ENCODE results near the gene PIGP. TPM values are rescaled to one million over a fixed set of nuclear protein-coding genes. Genes with fewer than 3 reads are reported as not detected.

The PIGP gene
- total and polyA plus RNA-seq, 10 donors, result 9.2 to 26.0 (median 16.8) TPM

DNA sequence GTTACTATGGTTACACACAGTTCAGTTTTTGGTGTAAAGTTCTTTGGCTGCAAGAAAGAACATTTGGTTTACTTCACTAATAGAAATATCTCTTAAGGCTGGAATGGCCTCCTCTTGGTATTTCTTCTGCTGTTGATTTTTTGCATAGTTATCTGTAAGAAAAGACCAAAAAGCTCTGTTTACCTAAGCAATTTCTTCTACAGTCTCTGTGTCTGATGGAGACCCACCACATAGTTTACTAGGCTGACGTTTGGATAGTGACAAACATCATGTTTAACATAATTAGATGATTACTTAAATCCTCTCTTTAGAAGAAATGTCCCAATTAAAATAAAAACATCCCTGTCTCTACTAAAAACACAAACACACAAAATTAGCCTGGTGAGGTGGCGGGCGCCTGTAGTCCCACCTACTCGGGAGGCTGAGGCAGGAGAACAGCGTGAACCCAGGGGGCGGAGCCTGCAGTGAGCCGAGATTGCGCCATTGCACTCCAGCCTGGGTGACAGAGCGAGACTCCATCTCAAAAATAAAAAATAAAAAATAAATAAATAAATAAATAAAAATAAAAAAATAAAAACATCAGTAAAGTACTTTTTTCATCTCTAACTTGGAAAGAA, 7.2 kb downstream of the PIGP start:
- H3K36me3 ChIP-seq, result peaks cover 0 to 56% (median 9%) of the 10 kb centered on the region in 6 donors
- no peak for DNase-seq
- H3K9me3 ChIP-seq, result no peaks in the 10 kb centered on the region
- WGBS, 5 donors, result 95 to 99% (median 96%) methylated on average over 9 of the region's 9 CpGs
- no peak overlapping the region for H3K4me3 ChIP-seq
- H3K4me1 ChIP-seq, result peaks cover 0 to 10% (median 0%) of the 10 kb centered on the region in 6 donors
- intact Hi-C loops (cut with DNase I; ENCODE audit: low total_unique reads), result no loop called here
- no peaks in the 10 kb centered on the region for H3K27me3 ChIP-seq (replicated peaks in 1 of 7)
- TF ChIP-seq POLR2AphosphoS5 (IDR thresholded peaks at IDR 0.05) (no peak), POLR2A (IDR thresholded peaks at IDR 0.05) (no peak)
- TF ChIP-seq, protein P1, sequence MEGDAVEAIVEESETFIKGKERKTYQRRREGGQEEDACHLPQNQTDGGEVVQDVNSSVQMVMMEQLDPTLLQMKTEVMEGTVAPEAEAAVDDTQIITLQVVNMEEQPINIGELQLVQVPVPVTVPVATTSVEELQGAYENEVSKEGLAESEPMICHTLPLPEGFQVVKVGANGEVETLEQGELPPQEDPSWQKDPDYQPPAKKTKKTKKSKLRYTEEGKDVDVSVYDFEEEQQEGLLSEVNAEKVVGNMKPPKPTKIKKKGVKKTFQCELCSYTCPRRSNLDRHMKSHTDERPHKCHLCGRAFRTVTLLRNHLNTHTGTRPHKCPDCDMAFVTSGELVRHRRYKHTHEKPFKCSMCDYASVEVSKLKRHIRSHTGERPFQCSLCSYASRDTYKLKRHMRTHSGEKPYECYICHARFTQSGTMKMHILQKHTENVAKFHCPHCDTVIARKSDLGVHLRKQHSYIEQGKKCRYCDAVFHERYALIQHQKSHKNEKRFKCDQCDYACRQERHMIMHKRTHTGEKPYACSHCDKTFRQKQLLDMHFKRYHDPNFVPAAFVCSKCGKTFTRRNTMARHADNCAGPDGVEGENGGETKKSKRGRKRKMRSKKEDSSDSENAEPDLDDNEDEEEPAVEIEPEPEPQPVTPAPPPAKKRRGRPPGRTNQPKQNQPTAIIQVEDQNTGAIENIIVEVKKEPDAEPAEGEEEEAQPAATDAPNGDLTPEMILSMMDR (IDR thresholded peaks at IDR 0.05 in 8 of 11, conservative IDR thresholded peaks at IDR 0.05 in 3 of 11), result no peak
- H3K27ac ChIP-seq, result no peak overlapping the region

DNA sequence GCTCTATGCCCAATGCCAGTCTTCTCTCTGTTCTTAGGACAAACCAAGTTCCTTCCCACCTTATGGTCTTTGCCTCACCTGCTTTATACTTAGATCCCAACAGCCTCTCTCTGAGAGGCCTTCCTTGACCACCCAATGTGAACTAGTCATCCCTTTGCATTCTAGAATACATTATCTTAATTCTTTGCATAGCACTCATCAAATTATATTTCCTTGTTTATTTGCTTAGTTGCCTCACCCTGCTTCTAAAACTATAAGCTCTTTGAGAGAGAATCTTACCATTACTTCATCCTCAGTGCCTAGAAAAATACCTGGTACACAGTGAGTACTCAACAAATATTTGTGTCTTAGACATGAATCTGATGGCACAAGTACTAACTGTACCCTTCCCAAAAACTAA, 8.0 kb downstream of the PIGP start:
- no peaks in the 10 kb centered on the region for H3K27me3 ChIP-seq (replicated peaks in 1 of 7)
- peaks cover 0 to 1% (median 0%) of the 10 kb centered on the region in 6 donors for H3K4me1 ChIP-seq
- H3K4me3 ChIP-seq, result no peak overlapping the region
- no peaks in the 10 kb centered on the region for H3K9me3 ChIP-seq
- no peak overlapping the region for H3K27ac ChIP-seq
- TF ChIP-seq POLR2A (IDR thresholded peaks at IDR 0.05) (no peak), POLR2AphosphoS5 (IDR thresholded peaks at IDR 0.05) (no peak)
- TF ChIP-seq, protein P1 (IDR thresholded peaks at IDR 0.05 in 8 of 11, conservative IDR thresholded peaks at IDR 0.05 in 3 of 11), result no peak
- DNase-seq, result no peak
- H3K36me3 ChIP-seq, result peaks cover 0 to 51% (median 9%) of the 10 kb centered on the region in 6 donors
- intact Hi-C loops (cut with DNase I; ENCODE audit: low total_unique reads), result no loop called here

DNA sequence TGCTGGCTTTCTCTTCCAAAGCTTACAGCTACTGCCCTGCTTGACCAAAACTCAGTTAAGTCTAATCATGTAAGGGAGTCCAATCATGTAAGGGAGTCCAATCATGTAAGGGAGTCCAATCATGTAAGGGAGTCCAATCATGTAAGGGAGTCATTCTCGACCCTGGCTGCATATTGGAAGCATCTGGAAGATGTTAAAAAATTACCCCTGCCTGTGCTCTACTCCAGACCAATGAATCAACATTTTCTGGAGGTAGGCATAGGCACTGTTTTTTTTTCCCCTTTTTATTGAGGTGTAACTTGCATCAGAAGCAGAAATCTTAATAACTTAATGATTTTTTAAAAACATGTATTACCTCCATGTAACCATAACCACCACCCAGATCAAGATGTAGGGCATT, 9.4 kb downstream of the PIGP start:
- peaks cover 0 to 38% (median 6%) of the 10 kb centered on the region in 6 donors for H3K36me3 ChIP-seq
- H3K9me3 ChIP-seq, result no peaks in the 10 kb centered on the region
- H3K4me1 ChIP-seq, result no peaks in the 10 kb centered on the region
- intact Hi-C loops (cut with DNase I; ENCODE audit: low total_unique reads), result no loop called here
- 73 to 100% (median 83%) methylated on average over 1 of the region's 1 CpG for WGBS, 5 donors
- DNase-seq, result no peak
- no peak overlapping the region for H3K27ac ChIP-seq
- TF ChIP-seq POLR2A (IDR thresholded peaks at IDR 0.05) (no peak), POLR2AphosphoS5 (IDR thresholded peaks at IDR 0.05) (no peak)
- TF ChIP-seq, protein P1 (IDR thresholded peaks at IDR 0.05 in 8 of 11, conservative IDR thresholded peaks at IDR 0.05 in 3 of 11), result no peak
- no peaks in the 10 kb centered on the region for H3K27me3 ChIP-seq (replicated peaks in 1 of 7)
- H3K4me3 ChIP-seq, result no peak overlapping the region

DNA sequence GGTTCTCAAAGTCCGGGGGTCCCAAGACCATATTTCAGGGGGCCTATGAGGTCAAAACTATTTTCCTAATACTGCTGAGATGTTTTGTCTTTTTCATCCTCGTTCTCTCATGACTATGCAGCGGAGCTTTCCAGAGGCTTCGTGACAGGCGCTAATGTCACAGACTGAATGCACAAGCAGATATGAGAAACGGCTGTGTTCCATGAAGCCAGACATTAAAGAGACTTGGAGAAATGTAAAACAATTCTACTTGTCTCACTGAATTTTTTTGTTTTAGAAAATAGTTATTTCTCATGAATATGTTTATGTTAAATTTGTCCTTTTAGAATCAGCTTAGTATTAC, 10.3 kb downstream of the PIGP start:
- Histone ChIP-seq H3K9me3 (no peaks in the 10 kb centered on the region), H3K4me1 (no peaks in the 10 kb centered on the region), H3K36me3 (peaks cover 0 to 33% (median 6%) of the 10 kb centered on the region in 6 donors), H3K27me3 (replicated peaks in 1 of 7) (no peaks in the 10 kb centered on the region), H3K4me3 (no peak overlapping the region), H3K27ac (no peak overlapping the region)
- no peak for TF ChIP-seq POLR2AphosphoS5 (IDR thresholded peaks at IDR 0.05)
- TF ChIP-seq, protein P1 (IDR thresholded peaks at IDR 0.05 in 8 of 11, conservative IDR thresholded peaks at IDR 0.05 in 3 of 11), result no peak
- no peak for TF ChIP-seq POLR2A (IDR thresholded peaks at IDR 0.05)
- intact Hi-C loops (cut with DNase I; ENCODE audit: low total_unique reads), result no loop called here
- no peak for DNase-seq
- 85 to 94% (median 89%) methylated on average over 6 of the region's 6 CpGs for WGBS, 5 donors

Data from spleen (tissue), 11 donors.